Spleen (tissue), 11 donors: ENCODE results near the gene SRI. TPM values are rescaled to one million over a fixed set of nuclear protein-coding genes. Genes with fewer than 3 reads are reported as not detected.

ENCODE experiments used
- DNase-seq: peaks from one replicate; pipeline ENCODE4 v3.0.0-alpha.2; 2020
- H3K27ac ChIP-seq, 8 donors: fragments of 200-600 bp; sonication (generic) in 7 of 8; 1 replicate in 4 of 8; 2 replicates in 4 of 8; pipeline versions ENCODE4 v1.5.0 to v1.8.0; 2016 to 2021; ENCODE audit warnings: inconsistent platforms in 4 of 8, mild to moderate bottlenecking in 4 of 8, moderate library complexity in 1 of 8
- H3K27me3 ChIP-seq, 7 donors: fragments of 200-600 bp; sonication (generic) in 6 of 7; replicated peaks in 1 of 7; 1 replicate in 4 of 7; 2 replicates in 3 of 7; pipeline versions ENCODE4 v1.5.0 to v1.8.0; 2016 to 2021; ENCODE audit warnings: inconsistent platforms in 3 of 7, mild to moderate bottlenecking in 1 of 7
- H3K36me3 ChIP-seq, 6 donors: fragments of 200-600 bp; sonication (generic) in 5 of 6; 1 replicate in 4 of 6; 2 replicates in 2 of 6; pipeline versions ENCODE4 v1.5.0 to v1.8.0; 2016 to 2021; ENCODE audit warnings: inconsistent platforms in 2 of 6
- H3K4me1 ChIP-seq, 6 donors: fragments of 200-600 bp; sonication (generic) in 5 of 6; 1 replicate in 3 of 6; 2 replicates in 3 of 6; pipeline versions ENCODE4 v1.5.0 to v1.8.0; 2016 to 2021; ENCODE audit warnings: inconsistent platforms in 3 of 6
- H3K4me3 ChIP-seq, 8 donors: fragments of 200-600 bp; sonication (generic) in 7 of 8; 1 replicate in 4 of 8; 2 replicates in 4 of 8; pipeline versions ENCODE4 v1.5.0 to v1.8.0; 2016 to 2021; ENCODE audit warnings: inconsistent platforms in 4 of 8, mild to moderate bottlenecking in 4 of 8, moderate library complexity in 2 of 8
- H3K9me3 ChIP-seq, 8 donors: fragments of 200-600 bp; sonication (generic) in 7 of 8; 1 replicate in 4 of 8; 2 replicates in 4 of 8; pipeline versions ENCODE4 v1.5.0 to v1.8.0; 2016 to 2021; ENCODE audit warnings: inconsistent platforms in 4 of 8
- POLR2A ChIP-seq, 3 donors: fragments of 450-650 bp; IDR thresholded peaks; one replicate each; pipeline ENCODE4 v1.5.1; 2017; ENCODE audit warnings: antibody characterized with exemption in 3 of 3, mild to moderate bottlenecking in 1 of 3
- POLR2AphosphoS5 ChIP-seq, 3 donors: sonication (generic); formaldehyde crosslinking; IDR thresholded peaks; one replicate each; pipeline ENCODE4 v1.5.1; 2017; ENCODE audit warnings: antibody characterized with exemption in 3 of 3
- WGBS, 5 donors: extraction: QIAGEN DNeasy Blood & Tissue Kit in 3 of 5; methylation state at CpG; one replicate each; pipeline versions ENCODE4 v1.1.5 to v1.1.7; 2013 to 2018; 5-methylcytosine and 5-hydroxymethylcytosine counted together
- intact Hi-C: fragments of 100-400 bp; cut with DNase I; formaldehyde crosslinking; loops from one replicate; pipeline ENCODE4 v1.15.0; 2023; ENCODE audit warnings: low total_unique reads
- polyA plus RNA-seq, 3 donors: library from polyadenylated mRNA; stranded (reverse); fragments of 200-250 nt; gene quantifications; one replicate each; pipeline ENCODE4 v1.2.1, GENCODE V29; 2013
- total RNA-seq, 7 donors: library from RNA; depleted of rRNA in 3 of 7; stranded (reverse); fragments of >200 nt in 3 of 7; fragmentation: NEBNext Ultra II Directional in 4 of 7; extraction: Animal tissue kit (Norgen Biotek cat#: 25700) in 4 of 7; gene quantifications; one replicate each; pipeline versions ENCODE4 v1.1.0 to v1.2.1, GENCODE V29; 2016 to 2021
- TF ChIP-seq, protein P1 (sequence below), 11 experiments: fragments of 200-600 bp in 7 of 11; fragments of 450-650 bp in 4 of 11; sonication (generic) in 4 of 11; IDR thresholded peaks in 8 of 11; conservative IDR thresholded peaks in 3 of 11; 1 replicate in 7 of 11; 2 replicates in 4 of 11; pipeline versions ENCODE4 v1.4.0 to v1.8.0; 2016 to 2021; ENCODE audit warnings: antibody characterized with exemption in 11 of 11, inconsistent platforms in 4 of 11, mild to moderate bottlenecking in 1 of 11
- donor health status: healthy with polysubstance abuse.
- donor health status: DM: no; HTN: no; CAD: no; lungs with moderate emphysema.
- donor health status: DM: no; HTN: no; CAD: no.
- donor health status: Bipolar disorder and iron deficiency.
- donor health status: healthy.
- donor health status: DM: no; HTN: no; CAD: no.
- donor health status: DM: yes; HTN: yes; CAD: no.

The SRI gene
- total and polyA plus RNA-seq, 10 donors, result 48.4 to 88.3 (median 63.1) TPM

DNA sequence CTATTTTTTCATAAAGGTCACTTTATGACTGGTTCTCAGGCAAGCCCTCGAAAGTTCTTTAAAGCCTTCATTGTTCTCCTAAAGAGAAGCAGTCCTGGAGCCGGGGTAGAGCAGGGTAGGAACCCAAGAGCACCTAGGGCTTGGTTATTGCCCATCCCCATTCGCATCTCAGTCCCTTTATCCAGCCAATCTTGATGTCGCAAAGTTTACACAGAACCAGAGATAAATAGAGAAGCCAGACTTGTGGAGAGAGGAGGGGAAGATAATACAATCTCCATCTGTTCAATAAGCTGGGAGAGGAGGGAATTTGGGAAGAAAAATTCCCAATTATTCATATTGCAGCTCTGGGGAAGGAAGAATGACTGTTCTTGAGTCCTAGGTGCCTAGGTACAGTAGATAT is 6.4 kb upstream of the SRI start:
- WGBS, 5 donors, result 86 to 96% (median 94%) methylated on average over 4 of the region's 4 CpGs
- intact Hi-C loops, result no loop called here
- no peak for DNase-seq
- no peak overlapping the region for H3K27ac ChIP-seq
- H3K4me1 ChIP-seq, result peaks cover 0 to 3% (median 2%) of the 10 kb centered on the region in 6 donors
- H3K36me3 ChIP-seq, result no peaks in the 10 kb centered on the region
- TF ChIP-seq, protein P1, sequence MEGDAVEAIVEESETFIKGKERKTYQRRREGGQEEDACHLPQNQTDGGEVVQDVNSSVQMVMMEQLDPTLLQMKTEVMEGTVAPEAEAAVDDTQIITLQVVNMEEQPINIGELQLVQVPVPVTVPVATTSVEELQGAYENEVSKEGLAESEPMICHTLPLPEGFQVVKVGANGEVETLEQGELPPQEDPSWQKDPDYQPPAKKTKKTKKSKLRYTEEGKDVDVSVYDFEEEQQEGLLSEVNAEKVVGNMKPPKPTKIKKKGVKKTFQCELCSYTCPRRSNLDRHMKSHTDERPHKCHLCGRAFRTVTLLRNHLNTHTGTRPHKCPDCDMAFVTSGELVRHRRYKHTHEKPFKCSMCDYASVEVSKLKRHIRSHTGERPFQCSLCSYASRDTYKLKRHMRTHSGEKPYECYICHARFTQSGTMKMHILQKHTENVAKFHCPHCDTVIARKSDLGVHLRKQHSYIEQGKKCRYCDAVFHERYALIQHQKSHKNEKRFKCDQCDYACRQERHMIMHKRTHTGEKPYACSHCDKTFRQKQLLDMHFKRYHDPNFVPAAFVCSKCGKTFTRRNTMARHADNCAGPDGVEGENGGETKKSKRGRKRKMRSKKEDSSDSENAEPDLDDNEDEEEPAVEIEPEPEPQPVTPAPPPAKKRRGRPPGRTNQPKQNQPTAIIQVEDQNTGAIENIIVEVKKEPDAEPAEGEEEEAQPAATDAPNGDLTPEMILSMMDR (IDR thresholded peaks at IDR 0.05 in 8 of 11, conservative IDR thresholded peaks at IDR 0.05 in 3 of 11), result no peak
- TF ChIP-seq POLR2AphosphoS5 (IDR thresholded peaks at IDR 0.05), result no peak
- no peak for TF ChIP-seq POLR2A (IDR thresholded peaks at IDR 0.05)
- H3K27me3 ChIP-seq, result no peaks in the 10 kb centered on the region
- peaks cover 0 to 14% (median 7%) of the 10 kb centered on the region in 8 donors for H3K9me3 ChIP-seq
- no peak overlapping the region for H3K4me3 ChIP-seq

- H3K36me3 ChIP-seq, result no peaks in the 10 kb centered on the region
- no peak overlapping the region for H3K4me3 ChIP-seq
- TF ChIP-seq, protein P1 (IDR thresholded peaks at IDR 0.05 in 8 of 11, conservative IDR thresholded peaks at IDR 0.05 in 3 of 11), result no peak
- TF ChIP-seq POLR2A (IDR thresholded peaks at IDR 0.05) (no peak), POLR2AphosphoS5 (IDR thresholded peaks at IDR 0.05) (no peak)
- no peak for DNase-seq
- H3K4me1 ChIP-seq, result peaks cover 5 to 13% (median 10%) of the 10 kb centered on the region in 6 donors
- WGBS, 5 donors, result 33 to 53% (median 35%) methylated on average over 2 of the region's 2 CpGs
- peaks cover 0 to 14% (median 7%) of the 10 kb centered on the region in 8 donors for H3K9me3 ChIP-seq
- intact Hi-C loops, result no loop called here
- no peaks in the 10 kb centered on the region for H3K27me3 ChIP-seq
- no peak overlapping the region for H3K27ac ChIP-seq
Measured at GRCh38 chr7:88224601-88225275, 4.9 kb upstream of the SRI start.

GRCh38 chr7:88223265-88223664 is 3.4 kb upstream of the SRI start:
- intact Hi-C loops, result no loop called here
- Histone ChIP-seq H3K36me3 (no peaks in the 10 kb centered on the region), H3K4me3 (no peak overlapping the region), H3K9me3 (peaks cover 0 to 4% (median 1%) of the 10 kb centered on the region in 8 donors), H3K27me3 (no peaks in the 10 kb centered on the region), H3K4me1 (peaks cover 6 to 23% (median 17%) of the 10 kb centered on the region in 6 donors), H3K27ac (no peak overlapping the region)
- no peak for DNase-seq
- WGBS, 5 donors, result 92 to 97% (median 95%) methylated on average over 2 of the region's 2 CpGs
- TF ChIP-seq, protein P1 (IDR thresholded peaks at IDR 0.05 in 8 of 11, conservative IDR thresholded peaks at IDR 0.05 in 3 of 11), result no peak
- TF ChIP-seq POLR2A (IDR thresholded peaks at IDR 0.05) (no peak), POLR2AphosphoS5 (IDR thresholded peaks at IDR 0.05) (no peak)

GRCh38 chr7:88218836-88219605 is 817 bp downstream of the SRI start:
- TF ChIP-seq POLR2AphosphoS5 (IDR thresholded peaks at IDR 0.05) (peak in 2 of 3 donors; percentile 31 to 69), POLR2A (IDR thresholded peaks at IDR 0.05) (no peak)
- TF ChIP-seq, protein P1 (IDR thresholded peaks at IDR 0.05 in 8 of 11, conservative IDR thresholded peaks at IDR 0.05 in 3 of 11), result no peak
- Histone ChIP-seq H3K27ac (peak overlapping the region; percentile 81 to 93 (median 90)), H3K9me3 (no peaks in the 10 kb centered on the region), H3K4me3 (peak overlapping the region; percentile 78 to 97 (median 90)), H3K4me1 (peaks cover 11 to 61% (median 28%) of the 10 kb centered on the region in 6 donors), H3K27me3 (no peaks in the 10 kb centered on the region), H3K36me3 (peaks cover 0 to 34% (median 19%) of the 10 kb centered on the region in 6 donors)
- peak; percentile 87 for DNase-seq
- intact Hi-C loops, result no loop called here
- WGBS, 5 donors, result 0 to 1% (median 0%) methylated on average over 27 of the region's 27 CpGs
